DOHH2 (cell line): ENCODE data around the gene EXOC6B.

Experiments
- EZH2phosphoT487 ChIP-seq: fragments of 200-600 bp; sonication (generic); IDR thresholded peaks from 2 replicates; pipeline ENCODE4 v1.6.1; 2017; ENCODE audit warnings: borderline replicate concordance, mild to moderate bottlenecking, antibody characterized with exemption, low read length, moderate library complexity, mixed read lengths
- TF ChIP-seq, protein P1 (sequence below): fragments of 200-600 bp; sonication (generic); IDR thresholded peaks from one replicate; pipeline ENCODE4 v1.5.1; 2014; ENCODE audit warnings: antibody characterized with exemption, mild to moderate bottlenecking, low read depth, low read length; ENCODE audit not compliant: poor library complexity, severe bottlenecking

- TF ChIP-seq, protein P1, sequence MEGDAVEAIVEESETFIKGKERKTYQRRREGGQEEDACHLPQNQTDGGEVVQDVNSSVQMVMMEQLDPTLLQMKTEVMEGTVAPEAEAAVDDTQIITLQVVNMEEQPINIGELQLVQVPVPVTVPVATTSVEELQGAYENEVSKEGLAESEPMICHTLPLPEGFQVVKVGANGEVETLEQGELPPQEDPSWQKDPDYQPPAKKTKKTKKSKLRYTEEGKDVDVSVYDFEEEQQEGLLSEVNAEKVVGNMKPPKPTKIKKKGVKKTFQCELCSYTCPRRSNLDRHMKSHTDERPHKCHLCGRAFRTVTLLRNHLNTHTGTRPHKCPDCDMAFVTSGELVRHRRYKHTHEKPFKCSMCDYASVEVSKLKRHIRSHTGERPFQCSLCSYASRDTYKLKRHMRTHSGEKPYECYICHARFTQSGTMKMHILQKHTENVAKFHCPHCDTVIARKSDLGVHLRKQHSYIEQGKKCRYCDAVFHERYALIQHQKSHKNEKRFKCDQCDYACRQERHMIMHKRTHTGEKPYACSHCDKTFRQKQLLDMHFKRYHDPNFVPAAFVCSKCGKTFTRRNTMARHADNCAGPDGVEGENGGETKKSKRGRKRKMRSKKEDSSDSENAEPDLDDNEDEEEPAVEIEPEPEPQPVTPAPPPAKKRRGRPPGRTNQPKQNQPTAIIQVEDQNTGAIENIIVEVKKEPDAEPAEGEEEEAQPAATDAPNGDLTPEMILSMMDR = no peak
- no peak for TF ChIP-seq EZH2phosphoT487
These were observed 426.0 kb downstream of the EXOC6B start for GRCh38 chr2:72399879-72400278.
